DOHH2 (cell line): ENCODE data around the gene CREB5.

ENCODE experiments used
- CTCF ChIP-seq: fragments of 200-600 bp; sonication (generic); IDR thresholded peaks from one replicate; pipeline ENCODE4 v1.5.1; 2014; ENCODE audit warnings: antibody characterized with exemption, mild to moderate bottlenecking, low read depth, low read length; ENCODE audit not compliant: poor library complexity, severe bottlenecking
- EZH2phosphoT487 ChIP-seq: fragments of 200-600 bp; sonication (generic); IDR thresholded peaks from 2 replicates; pipeline ENCODE4 v1.6.1; 2017; ENCODE audit warnings: borderline replicate concordance, mild to moderate bottlenecking, antibody characterized with exemption, low read length, moderate library complexity, mixed read lengths

- TF ChIP-seq CTCF (no peak), EZH2phosphoT487 (no peak)
These were observed 137.7 kb downstream of the CREB5 start for GRCh38 chr7:28549998-28550397.
